HG02938 (cell line): ENCODE results near the gene PARD3.

Source experiments
- ATAC-seq: cut with Tn5 transposase; IDR thresholded peaks from one replicate; pipeline ENCODE4 v1.9.1; 2021; ENCODE audit warnings: mild to moderate bottlenecking, moderate library complexity; ENCODE audit not compliant: unreplicated experiment

Gene PARD3

DNA sequence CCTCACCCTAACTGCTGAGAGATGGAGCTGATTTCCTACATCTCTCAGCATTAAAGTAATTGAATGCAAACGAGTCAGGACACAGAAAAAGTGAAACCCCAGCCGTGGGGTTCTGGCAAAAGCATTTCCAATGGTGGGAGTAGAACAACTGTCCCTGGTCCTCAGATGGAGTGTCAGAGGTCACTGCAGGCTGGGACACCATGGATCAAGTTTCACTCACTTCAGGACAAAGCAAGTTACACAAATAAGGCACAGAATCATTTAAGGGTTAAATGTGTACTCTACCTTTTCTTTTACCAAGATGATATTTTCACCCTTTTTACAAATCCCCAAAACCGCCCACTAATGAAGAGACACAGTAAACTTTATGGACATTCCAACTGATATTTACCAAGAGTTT, 607.8 kb downstream of the PARD3 start:
- no peak for ATAC-seq

DNA sequence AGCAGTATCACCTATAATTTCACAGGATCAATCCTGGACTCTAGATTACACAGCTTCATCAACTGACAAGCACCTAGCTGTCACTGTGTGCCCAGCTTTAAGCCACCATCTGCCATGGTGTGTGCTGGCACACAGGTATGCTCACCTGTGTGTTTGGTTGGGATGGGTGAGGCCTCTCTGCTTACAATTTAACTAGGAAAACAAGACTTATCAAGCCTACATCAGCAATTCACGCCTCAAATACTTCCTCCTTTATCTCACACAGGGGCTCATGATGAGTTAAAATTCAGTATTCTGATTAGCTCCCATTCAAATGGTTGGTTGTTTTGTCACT, 608.2 kb downstream of the PARD3 start:
- no peak for ATAC-seq

- ATAC-seq = no peak
These were observed 608.8 kb downstream of the PARD3 start for GRCh38 chr10:34206078-34206934.

GRCh38 chr10:34205452-34205851, 609.6 kb downstream of the PARD3 start:
- no peak for ATAC-seq

- no peak for ATAC-seq
These were observed 611.0 kb downstream of the PARD3 start for GRCh38 chr10:34203966-34204630.

DNA sequence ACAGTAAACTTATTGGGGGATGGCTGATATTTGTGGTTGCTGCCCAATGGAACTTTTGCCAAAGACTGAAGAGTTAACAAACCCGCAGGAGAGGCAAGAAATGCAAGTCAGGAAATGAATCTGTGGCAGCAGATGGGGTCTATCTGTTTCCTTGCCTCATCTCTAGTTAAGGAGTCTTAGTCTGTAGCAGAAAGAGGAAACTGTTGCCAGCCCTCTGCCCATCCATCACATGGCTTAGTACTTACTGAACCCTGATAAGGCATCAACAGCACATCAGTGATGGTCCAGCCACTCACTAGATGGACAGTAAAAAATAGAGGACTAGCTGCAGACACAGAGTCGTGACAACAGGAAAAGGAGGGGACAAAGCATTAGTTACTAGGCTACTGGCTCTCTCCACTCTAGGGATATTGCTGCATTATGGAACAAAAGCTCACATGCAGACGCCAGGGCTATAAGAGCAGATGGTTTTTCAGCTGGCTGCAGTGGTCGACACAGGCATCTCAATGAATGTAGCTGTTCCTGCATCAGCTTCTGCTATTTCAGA, 614.7 kb downstream of the PARD3 start:
- ATAC-seq = no peak

GRCh38 chr10:34198953-34199352, 616.1 kb downstream of the PARD3 start:
- no peak for ATAC-seq

- no peak for ATAC-seq
These were observed 619.0 kb downstream of the PARD3 start for GRCh38 chr10:34196058-34196433.

- ATAC-seq = no peak
These were observed 619.6 kb downstream of the PARD3 start for GRCh38 chr10:34195364-34196057.

DNA sequence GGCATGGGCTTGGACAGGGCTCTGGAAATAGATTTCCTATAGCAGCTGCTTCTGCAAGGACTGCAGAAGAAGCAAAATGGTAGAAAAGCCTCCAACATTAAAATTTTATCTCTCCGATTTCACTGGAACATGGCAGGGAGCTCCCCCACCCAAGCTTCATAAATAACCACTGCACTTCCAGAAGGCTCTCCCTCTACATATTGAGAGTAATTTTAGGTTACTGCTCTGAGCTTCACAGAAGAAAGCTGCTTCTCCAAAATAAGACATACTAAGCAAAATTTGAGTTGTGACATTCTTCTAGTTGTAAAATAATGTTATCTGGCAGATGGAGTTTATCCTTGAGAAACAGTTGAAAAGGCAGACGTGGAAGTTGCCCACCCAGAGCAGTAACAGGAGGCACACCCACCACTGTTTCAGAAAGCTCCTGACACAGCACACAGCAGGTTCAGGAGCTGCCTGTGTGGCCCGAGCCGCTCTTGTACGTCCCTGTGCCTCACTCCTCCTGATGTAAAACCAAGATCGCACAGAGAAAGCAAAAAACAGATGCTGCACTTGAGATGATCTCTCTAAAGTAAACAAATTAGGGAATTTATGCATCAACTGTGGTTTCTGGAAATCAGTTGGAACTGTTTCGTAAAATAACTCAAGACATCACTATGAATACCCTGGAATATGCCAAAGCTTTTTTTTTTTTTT, 621.0 kb downstream of the PARD3 start:
- no peak for ATAC-seq

- ATAC-seq = no peak
These were observed 622.5 kb downstream of the PARD3 start for GRCh38 chr10:34192646-34193045.

- no peak for ATAC-seq
These were observed 623.7 kb downstream of the PARD3 start for GRCh38 chr10:34191406-34191805.

DNA sequence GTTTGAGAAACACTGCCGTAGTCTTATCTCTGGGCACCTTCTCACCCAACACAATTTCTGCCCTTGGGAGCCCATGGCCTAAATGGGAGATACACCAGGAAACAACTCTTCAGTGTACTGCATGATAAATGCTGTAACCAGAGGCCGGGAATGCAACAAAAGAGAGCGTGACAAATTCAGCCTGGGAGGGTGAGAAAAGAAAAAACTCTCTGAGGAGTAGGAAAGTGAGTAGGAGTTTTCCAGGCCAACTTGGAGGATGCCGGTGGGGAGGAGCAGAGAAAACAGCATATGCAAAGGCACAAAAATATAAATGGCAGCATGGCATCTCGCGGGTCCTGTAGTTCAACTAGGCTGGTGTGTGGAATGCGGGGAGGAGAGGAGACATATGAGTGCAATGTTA, 624.5 kb downstream of the PARD3 start:
- ATAC-seq = no peak

GRCh38 chr10:34189830-34190229, 625.3 kb downstream of the PARD3 start:
- no peak for ATAC-seq

- ATAC-seq = no peak
These were observed 626.9 kb downstream of the PARD3 start for GRCh38 chr10:34188221-34188620.

DNA sequence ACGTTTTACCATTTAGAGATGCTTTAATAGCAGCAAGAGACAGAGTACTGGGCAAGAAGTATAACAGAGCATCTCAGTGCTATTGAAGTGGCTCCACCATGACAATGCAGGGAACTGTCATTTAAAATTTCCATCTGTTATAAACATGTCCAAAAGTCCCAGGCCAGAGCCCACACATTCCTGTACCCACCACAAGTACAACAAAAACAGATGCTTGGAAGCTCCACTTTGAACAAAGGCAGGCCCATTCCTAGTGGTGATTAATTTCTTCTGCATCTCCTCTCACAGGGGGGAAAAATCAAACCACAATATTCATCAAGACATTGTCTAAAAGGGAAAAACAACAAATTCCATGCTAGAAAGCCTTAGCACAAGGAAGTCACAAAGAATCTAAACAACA, 627.9 kb downstream of the PARD3 start:
- no peak for ATAC-seq

DNA sequence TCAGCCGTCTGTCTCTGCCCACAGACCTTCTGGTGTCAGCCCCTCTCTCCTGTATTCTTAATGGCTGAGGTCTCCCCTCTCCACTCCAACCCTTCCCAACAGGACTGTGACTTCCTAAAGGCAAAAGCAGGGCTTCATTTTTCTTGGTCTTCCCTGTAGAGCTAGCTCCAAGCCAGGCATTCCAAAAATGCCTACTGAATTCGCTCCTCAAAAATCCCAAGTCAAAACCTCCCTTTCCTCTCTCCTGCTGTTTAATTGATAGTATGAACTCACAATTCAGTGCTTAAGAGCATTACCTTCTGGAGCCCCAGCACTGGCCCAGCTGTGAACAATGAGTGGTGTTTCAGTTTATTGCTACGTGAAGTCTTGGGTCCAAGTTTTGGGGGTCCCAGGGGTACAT, 628.4 kb downstream of the PARD3 start:
- no peak for ATAC-seq

DNA sequence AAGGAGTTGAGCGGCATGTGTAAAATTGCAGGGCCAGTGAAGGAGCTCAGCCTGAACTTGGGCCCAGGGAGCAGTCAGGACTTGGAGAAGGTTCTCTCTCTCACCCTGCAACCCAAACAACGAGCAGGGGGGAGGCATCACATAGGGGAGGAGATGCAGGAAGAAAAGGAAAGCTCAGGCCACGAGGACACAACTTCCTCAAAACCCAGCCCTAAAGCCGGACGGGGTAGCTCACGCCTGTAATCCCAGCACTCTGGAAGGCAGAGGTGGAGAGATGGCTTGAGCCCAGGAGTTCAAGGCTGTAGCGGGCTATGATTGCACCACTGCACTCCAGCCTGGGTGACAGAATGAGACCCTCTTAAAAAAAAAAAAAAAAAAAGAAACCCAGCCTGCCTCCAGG, 629.1 kb downstream of the PARD3 start:
- ATAC-seq = no peak

- ATAC-seq = no peak
These were observed 630.1 kb downstream of the PARD3 start for GRCh38 chr10:34184939-34185386.

DNA sequence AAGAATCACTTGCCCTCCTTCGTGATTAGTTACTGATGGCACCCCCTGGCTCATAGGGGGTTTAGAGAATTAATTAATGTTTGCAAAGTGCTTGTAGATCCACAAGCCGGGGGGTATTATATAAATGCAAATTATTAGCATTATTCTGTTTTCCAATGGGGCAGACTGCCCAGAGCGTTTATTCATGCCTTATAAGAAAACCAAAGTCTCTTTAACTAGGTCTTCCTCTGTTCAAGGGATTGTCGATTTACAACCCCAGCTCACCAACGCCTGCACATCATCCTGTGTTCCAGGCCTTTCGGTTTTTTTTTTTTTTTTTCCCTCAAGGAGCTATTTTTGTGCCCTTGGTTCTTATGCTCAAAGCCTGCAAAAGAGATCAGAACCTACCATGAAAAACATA, 630.7 kb downstream of the PARD3 start:
- ATAC-seq = no peak
